ENCODE measurements around the gene RGS17. TPM values are rescaled to one million over a fixed set of nuclear protein-coding genes. Genes with fewer than 3 reads are reported as not detected.

The RGS17 gene
- total RNA-seq, 1 donor from 2014 or later = 8.1 TPM

DNA sequence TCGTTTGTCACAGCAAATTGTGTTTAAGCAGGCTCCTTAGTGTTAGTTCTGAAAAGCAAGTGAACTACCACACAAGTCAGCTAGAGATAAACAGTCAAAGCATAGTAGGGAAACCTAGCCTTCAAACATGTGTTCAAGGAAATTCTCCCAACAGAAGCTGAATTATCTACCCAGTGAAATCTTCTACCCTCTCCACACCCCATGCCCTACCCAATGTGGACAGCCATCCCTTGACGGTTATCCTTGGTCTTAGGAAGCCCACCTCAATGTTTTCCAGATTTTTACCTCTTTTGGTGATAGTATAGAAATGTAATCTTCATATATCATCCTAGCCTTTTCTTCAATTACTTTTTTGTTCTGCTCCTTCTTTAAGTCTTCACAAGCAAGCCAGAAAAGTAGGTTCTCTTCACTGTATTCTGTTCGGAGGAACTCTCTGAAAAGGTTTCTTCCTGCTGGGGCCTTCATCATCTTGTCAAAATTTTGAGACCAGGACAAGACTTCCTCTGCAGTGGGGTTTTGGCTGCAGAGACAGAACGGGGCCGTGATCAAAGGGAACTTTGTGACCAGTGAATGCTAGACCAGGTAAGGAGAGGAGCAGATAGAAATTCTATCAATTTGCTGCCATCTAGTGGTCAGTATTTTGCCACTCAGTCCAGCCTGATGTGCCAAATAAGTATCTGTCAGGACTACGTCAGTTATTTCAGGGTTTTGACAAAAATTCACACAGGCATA, 106.9 kb downstream of the RGS17 start:
- Mint-ChIP-seq H3K4me1 (no peaks in the 10 kb centered on the region), H3K27ac (no peak overlapping the region), H3K27me3 (ENCODE audit: insufficient read depth, low read depth) (no peaks in the 10 kb centered on the region), H3K4me3 (no peak overlapping the region), H3K9me3 (no peaks in the 10 kb centered on the region), H3K36me3 (peaks cover 2% of the 10 kb centered on the region)
- H3K27me3 ChIP-seq = no peaks in the 10 kb centered on the region
- H3K9me3 ChIP-seq (ENCODE audit: low read depth) = no peaks in the 10 kb centered on the region
- H3K9ac ChIP-seq = no peak overlapping the region
- no peaks in the 10 kb centered on the region for H3K36me3 ChIP-seq
- no peaks in the 10 kb centered on the region for H3K79me2 ChIP-seq (ENCODE audit: low read depth)
- TF ChIP-seq CTCF (IDR thresholded peaks at IDR 0.05) (peak; percentile 82), EZH2 (IDR thresholded peaks at IDR 0.05) (no peak), EZH2phosphoT487 (IDR thresholded peaks at IDR 0.05) (no peak)
- no peaks in the 10 kb centered on the region for H3F3A ChIP-seq (ENCODE audit: low read depth)
- H3K4me3 ChIP-seq = no peak overlapping the region
- H4K20me1 ChIP-seq (ENCODE audit: low read depth) = no peaks in the 10 kb centered on the region
- H3K4me1 ChIP-seq = no peaks in the 10 kb centered on the region
- H3K4me2 ChIP-seq = no peak overlapping the region
- DNase-seq (ENCODE audit: low spot score) = peak; percentile 74
- H3K27ac ChIP-seq = no peak overlapping the region
- H2AFZ ChIP-seq (replicated peaks) = no peak overlapping the region

DNA sequence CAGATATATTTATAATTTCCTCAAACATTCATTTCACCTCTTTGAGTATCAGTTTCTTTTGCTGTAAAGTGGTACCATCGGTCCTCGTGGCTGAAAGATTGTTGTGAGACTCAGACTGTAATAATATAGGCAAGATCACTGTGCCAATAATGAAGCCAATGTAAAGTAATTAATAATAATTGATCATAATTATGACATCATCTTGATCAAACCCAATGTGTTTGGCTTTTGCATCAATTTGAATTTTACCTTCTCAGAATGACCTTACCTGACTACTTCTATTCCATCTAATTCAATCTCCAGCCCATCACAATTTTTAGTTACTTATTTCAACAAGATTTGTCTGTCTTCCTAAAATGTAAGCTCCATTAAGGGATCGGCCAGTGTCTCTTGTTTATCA, 112.7 kb downstream of the RGS17 start:
- Histone ChIP-seq H3K4me3 (no peak overlapping the region), H3K9me3 (ENCODE audit: low read depth) (no peaks in the 10 kb centered on the region), H3K4me1 (no peaks in the 10 kb centered on the region), H4K20me1 (ENCODE audit: low read depth) (no peaks in the 10 kb centered on the region), H3K36me3 (no peaks in the 10 kb centered on the region), H3K4me2 (no peak overlapping the region), H3K9ac (no peak overlapping the region), H3K79me2 (ENCODE audit: low read depth) (no peaks in the 10 kb centered on the region), H2AFZ (replicated peaks) (no peak overlapping the region), H3K27ac (no peak overlapping the region), H3K27me3 (no peaks in the 10 kb centered on the region), H3F3A (ENCODE audit: low read depth) (no peaks in the 10 kb centered on the region)
- no peak overlapping the region for H3K4me3 Mint-ChIP-seq
- no peaks in the 10 kb centered on the region for H3K4me1 Mint-ChIP-seq
- no peak overlapping the region for H3K27ac Mint-ChIP-seq
- no peak for DNase-seq (ENCODE audit: low spot score)
- TF ChIP-seq CTCF (IDR thresholded peaks at IDR 0.05) = no peak
- no peak for TF ChIP-seq EZH2 (IDR thresholded peaks at IDR 0.05)
- no peak for TF ChIP-seq EZH2phosphoT487 (IDR thresholded peaks at IDR 0.05)
- peaks cover 4% of the 10 kb centered on the region for H3K36me3 Mint-ChIP-seq
- H3K27me3 Mint-ChIP-seq (ENCODE audit: insufficient read depth, low read depth) = no peaks in the 10 kb centered on the region
- no peaks in the 10 kb centered on the region for H3K9me3 Mint-ChIP-seq

- Mint-ChIP-seq H3K4me3 (no peak overlapping the region), H3K9me3 (no peaks in the 10 kb centered on the region), H3K27ac (no peak overlapping the region), H3K36me3 (peaks cover 4% of the 10 kb centered on the region), H3K4me1 (no peaks in the 10 kb centered on the region), H3K27me3 (ENCODE audit: insufficient read depth, low read depth) (no peaks in the 10 kb centered on the region)
- H2AFZ ChIP-seq (replicated peaks) = no peak overlapping the region
- no peaks in the 10 kb centered on the region for H3K4me1 ChIP-seq
- no peak overlapping the region for H3K9ac ChIP-seq
- no peaks in the 10 kb centered on the region for H3K36me3 ChIP-seq
- H4K20me1 ChIP-seq (ENCODE audit: low read depth) = no peaks in the 10 kb centered on the region
- H3K4me3 ChIP-seq = no peak overlapping the region
- TF ChIP-seq EZH2phosphoT487 (IDR thresholded peaks at IDR 0.05) (no peak), EZH2 (IDR thresholded peaks at IDR 0.05) (no peak), CTCF (IDR thresholded peaks at IDR 0.05) (no peak)
- no peak overlapping the region for H3K27ac ChIP-seq
- no peaks in the 10 kb centered on the region for H3K79me2 ChIP-seq (ENCODE audit: low read depth)
- DNase-seq (ENCODE audit: low spot score) = no peak
- no peaks in the 10 kb centered on the region for H3K9me3 ChIP-seq (ENCODE audit: low read depth)
- H3K4me2 ChIP-seq = no peak overlapping the region
- no peaks in the 10 kb centered on the region for H3K27me3 ChIP-seq
- no peaks in the 10 kb centered on the region for H3F3A ChIP-seq (ENCODE audit: low read depth)
These were observed 114.2 kb downstream of the RGS17 start for GRCh38 chr6:153016846-153017245.
